NCI-H1436 (cell line): Measurements from ENCODE around the gene MRPS11.
"Not testable (repeated sequence)": the region's sequence is repeated elsewhere in the genome, so short reads cannot be mapped to it uniquely, and the experiment has no call there.

Experiments used
- DNase-seq: peaks from one replicate; lab custom pipeline; 2025; lab: John Stamatoyannopoulos, UW

MRPS11 gene

GRCh38 chr15:88490036-88490435, 22.5 kb downstream of the MRPS11 start:
- DNase-seq: no peak

GRCh38 chr15:88491158-88491557, 23.6 kb downstream of the MRPS11 start:
- DNase-seq: peak; percentile 25

DNA sequence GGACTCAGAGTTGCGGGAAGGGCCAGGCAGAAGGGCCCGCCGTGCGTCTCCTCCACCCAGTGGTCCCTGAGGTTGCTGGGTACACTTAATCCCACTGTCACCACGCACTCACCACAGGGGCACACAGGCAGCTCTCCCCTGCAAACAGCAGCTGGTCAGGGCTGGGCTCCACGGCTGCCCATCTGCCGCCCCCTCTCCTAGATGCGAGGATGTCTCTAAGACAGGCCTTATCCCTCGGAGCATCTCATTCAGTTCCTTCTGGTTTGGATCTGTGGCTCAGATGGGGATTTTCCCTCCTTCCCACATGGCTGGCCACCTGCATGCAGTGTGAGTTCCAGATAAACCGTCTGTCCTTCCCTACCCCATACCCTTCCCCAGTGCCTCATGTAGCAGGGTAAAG, 26.3 kb downstream of the MRPS11 start:
- DNase-seq: no peak

DNA sequence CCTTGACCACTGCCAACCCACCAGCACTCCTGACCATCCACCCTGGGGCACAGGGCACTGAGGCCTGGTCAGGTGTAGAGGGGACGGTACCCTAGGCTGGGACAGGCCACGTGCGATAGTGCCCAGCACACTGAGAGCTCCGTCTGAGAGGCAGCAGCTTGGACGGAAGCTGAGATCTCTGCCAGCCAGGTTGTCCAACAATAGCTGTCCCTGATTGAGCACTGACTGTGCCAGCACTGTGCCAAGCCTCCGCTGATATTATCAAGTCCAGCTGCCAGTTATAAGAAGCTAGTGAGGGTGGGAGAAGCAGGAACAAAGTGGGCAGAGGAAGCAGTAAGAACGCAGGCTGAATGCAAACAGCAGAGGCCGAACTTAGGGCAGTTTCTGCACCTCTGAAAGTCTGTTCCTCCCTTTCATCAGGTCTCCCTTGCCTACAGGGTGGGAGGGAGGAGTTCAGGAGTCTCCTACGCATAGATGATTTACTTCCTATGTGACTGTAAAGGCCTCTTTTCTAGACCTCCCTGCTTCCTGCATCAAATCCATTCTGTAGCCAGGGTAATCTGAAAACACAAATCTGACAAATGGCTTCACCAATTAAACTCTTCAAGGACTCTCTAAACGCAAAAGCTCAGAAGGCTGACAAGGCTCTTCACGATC, 29.7 kb downstream of the MRPS11 start:
- peak; percentile 11 for DNase-seq

- DNase-seq: peak; percentile 42
Measured at GRCh38 chr15:88498996-88499395, 31.5 kb downstream of the MRPS11 start.

- no peak for DNase-seq
Measured at GRCh38 chr15:88504445-88504844, 36.9 kb downstream of the MRPS11 start.

DNA sequence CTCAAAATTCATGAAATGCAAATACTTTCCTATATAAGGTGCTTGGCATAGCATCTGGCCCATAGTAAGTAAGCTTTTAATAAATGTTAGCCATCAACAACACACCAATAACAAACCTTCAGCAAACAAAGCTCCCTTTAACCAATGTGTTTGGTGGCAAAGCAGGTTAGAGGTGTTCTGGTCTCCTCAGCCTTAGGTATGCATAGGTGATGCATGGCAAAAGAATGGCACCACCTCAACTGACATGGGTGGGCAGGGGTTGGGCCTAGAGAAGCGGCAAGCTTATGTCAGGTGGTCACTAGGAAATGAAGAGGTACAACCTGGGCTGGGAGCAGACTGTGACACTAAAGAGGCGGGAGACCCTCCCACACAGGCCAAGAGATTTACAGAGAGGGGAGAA, 38.2 kb downstream of the MRPS11 start:
- no peak for DNase-seq

- no peak for DNase-seq
Measured at GRCh38 chr15:88506628-88507027, 39.1 kb downstream of the MRPS11 start.

GRCh38 chr15:88509321-88509720, 41.8 kb downstream of the MRPS11 start:
- DNase-seq: no peak

DNA sequence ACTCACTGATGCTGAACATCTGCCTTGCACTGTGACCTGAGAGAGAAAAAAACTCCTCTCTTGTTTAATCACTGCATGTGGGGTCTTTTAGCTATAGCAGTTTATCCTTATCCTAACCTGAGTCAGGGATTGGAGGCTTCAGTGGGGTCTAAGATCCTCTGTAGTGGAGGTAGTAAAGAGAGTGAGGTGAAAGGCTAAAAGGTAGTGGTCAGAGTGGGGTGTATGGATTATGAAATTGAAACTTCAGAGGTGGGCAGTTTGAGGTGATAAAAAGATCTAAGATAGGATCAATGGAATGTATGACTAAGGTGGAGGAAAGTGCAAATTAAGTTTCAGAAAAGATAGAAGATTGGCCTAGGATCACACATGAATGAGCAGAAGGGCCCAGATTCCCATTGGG, 42.5 kb downstream of the MRPS11 start:
- DNase-seq: no peak

DNA sequence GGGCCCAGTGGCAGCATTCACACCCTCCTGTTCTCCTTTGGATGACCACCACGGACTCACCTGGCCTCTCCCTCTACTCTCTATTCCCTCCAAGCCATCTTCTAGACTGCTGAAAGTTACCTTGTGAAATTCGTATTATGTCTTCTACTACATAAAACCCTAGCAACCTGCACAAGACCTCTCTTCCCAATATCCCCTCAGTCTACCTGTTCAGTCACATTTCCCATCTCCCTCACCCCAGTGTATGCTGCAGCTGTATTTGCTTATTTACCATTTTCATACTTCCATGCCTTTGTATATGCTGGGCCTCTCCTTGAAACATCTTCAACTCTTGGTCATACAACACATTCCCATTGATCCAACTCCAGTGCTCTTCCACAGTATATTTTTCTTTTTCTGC, 43.7 kb downstream of the MRPS11 start:
- no peak for DNase-seq

DNA sequence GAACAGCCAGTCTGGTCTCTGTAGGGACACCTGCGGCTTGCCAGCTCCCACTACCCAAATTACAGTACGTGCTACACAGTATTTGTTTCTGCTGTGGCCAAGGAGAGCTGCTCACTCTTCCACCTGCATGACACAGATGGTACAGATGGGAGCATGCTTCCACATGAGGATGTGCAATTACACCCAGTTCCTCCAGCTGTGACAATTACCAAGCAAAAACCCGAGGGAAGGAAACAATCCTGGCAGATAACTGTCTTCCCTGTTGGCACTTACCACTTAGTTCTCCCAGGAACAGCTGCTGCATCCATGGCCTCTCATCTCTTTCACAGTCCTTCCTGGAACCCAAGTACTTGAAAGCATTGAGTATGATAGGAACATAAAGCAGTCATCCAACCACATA, 44.6 kb downstream of the MRPS11 start:
- DNase-seq: no peak

- no peak for DNase-seq
Measured at GRCh38 chr15:88512601-88513000, 45.1 kb downstream of the MRPS11 start.

GRCh38 chr15:88513195-88513594, 45.7 kb downstream of the MRPS11 start:
- DNase-seq: no peak

DNA sequence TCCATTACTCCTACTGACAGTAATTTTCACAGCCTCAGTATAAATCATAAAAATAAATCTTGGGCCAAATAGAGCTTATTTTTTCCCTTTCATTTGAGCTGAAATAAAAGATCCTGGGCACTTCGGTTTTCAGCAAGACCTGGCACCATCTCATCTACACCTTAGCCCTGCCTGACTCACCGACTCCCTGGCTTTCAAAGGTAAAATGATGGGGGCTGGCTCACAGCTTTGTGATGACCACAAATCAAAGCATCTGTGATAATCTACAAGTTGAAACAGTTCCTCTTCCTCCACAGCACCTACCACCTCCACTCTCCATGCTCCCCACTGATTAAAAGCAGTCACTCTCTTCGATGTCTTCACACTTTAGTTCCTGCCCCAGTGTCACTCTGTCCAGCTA, 51.4 kb downstream of the MRPS11 start:
- no peak for DNase-seq

DNA sequence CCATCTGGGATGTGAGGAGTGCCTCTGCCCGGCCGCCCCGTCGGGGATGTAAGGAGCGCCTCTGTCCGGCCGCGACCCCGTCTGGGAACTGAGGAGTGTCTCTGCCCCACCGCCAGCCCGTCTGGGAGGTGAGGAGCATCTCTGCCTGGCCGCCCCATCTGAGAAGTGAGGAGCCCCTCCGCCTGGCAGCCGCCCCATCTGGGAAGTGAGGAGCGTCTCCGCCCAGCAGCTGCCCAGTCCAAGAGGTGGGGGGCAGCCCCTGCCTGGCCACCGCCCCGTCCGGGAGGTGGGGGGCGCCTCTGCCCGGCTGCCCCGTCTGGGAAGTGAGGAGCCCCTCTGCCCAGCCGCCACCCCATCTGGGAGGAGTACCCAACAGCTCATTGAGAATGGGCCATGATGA, 56.6 kb downstream of the MRPS11 start:
- not testable (repeated sequence) for DNase-seq

GRCh38 chr15:88525418-88525817, 57.9 kb downstream of the MRPS11 start:
- DNase-seq: no peak

DNA sequence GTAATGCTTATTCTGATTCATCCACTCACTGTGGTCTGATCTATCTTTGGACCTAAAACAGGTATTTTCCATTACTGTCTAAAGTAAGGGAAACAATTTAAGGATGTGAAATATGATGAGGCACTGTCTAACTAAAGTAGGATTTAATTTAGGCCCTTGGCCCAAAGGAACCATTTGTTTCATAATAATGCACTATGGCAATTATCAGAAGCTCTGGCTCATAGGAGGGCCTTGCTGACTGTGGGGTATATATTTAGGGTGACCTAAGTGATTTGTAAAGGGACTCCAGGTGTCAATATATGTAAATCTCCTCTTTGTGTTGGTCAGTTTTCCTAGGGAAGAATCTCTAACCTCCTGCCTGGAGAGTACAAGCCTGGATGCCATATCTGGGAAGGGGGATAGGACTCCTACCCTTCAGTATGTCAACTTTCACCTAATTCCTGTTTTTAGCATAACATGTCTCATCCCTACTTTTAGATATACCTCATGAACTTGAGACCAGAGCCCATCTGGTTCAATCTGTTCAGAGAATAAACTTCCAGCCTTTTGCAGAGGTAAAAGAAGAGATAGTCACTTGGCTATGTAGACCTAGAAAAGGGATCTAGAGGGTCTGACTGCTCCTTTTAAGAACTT, 58.9 kb downstream of the MRPS11 start:
- no peak for DNase-seq

- no peak for DNase-seq
Measured at GRCh38 chr15:88529021-88529630, 61.6 kb downstream of the MRPS11 start.
